ENCODE data around the gene ABAT. TPM values are rescaled to one million over a fixed set of nuclear protein-coding genes. Genes with fewer than 3 reads are reported as not detected.

ABAT gene
- total RNA-seq, 1 experiment from 2014 or later: 4.7 TPM

DNA sequence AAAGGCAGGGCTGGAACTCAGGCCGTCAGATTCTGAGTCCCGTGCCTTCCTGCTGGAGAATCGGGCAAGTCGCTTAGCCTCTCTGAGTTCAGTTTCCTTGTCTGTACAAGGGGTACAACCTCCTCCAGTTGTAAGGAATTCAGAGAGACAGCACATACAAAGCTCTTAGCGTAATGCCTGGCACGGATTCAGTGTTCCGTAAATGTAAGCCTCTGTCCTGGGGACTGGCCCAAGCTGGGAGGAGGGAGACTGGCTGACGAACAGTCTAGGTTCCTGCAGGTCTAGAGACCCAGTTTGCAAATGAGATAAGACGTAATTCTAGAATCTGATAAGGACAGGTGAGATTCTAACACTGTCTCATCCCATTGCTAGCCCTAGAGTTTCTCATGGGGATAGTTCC lies 43.0 kb upstream of the ABAT start:
- no peak for DNase-seq (ENCODE audit: low read depth, low spot score)
- ChIA-PET POLR2A (no interaction called here), CTCF (no interaction called here), RAD21 (ENCODE audit: low non-redundant PET in 1 of 2, low total read pairs in 2 of 2, uncharacterized antibody in 2 of 2, unreplicated experiment in 2 of 2) (no interaction called here)
- peaks cover 8% of the 10 kb centered on the region; the same call in 1 of the 2 replicates for H3K79me2 ChIP-seq (ENCODE audit: insufficient read depth, low read length)
- no peak overlapping the region for H3K4me3 ChIP-seq (replicated peaks in 1 of 2; ENCODE audit: low read depth in 1 of 2, low read length in 2 of 2)
- no peaks in the 10 kb centered on the region for H3K27me3 ChIP-seq (ENCODE audit: insufficient read depth, low read length)
- ATAC-seq: no peak
- H4K20me1 ChIP-seq (ENCODE audit: insufficient read depth): no peaks in the 10 kb centered on the region
- H3K4me1 ChIP-seq (ENCODE audit: control insufficient read depth in 1 of 2, insufficient read depth in 2 of 2, low read length in 2 of 2): no peaks in the 10 kb centered on the region
- no peak overlapping the region for H2AFZ ChIP-seq (ENCODE audit: low read depth, low read length, poor library complexity, severe bottlenecking)
- no TSS peak for BruUV-seq (replicated peaks)
- TF ChIP-seq ZFX (IDR thresholded peaks at IDR 0.05) (no peak), FOSL1 (IDR thresholded peaks at IDR 0.05; ENCODE audit: low read depth) (no peak), ZNF274 (IDR thresholded peaks at IDR 0.05; ENCODE audit: low read depth, low read length) (no peak), TCF7L2 (IDR thresholded peaks at IDR 0.05; ENCODE audit: borderline replicate concordance, extremely low read depth, insufficient read depth, insufficient read length) (no peak)
- TF ChIP-seq, protein P1, sequence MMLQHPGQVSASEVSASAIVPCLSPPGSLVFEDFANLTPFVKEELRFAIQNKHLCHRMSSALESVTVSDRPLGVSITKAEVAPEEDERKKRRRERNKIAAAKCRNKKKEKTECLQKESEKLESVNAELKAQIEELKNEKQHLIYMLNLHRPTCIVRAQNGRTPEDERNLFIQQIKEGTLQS (IDR thresholded peaks at IDR 0.05): no peak
- H3K9me3 ChIP-seq (ENCODE audit: control insufficient read depth in 1 of 2, insufficient read depth in 1 of 2, low read depth in 1 of 2, low read length in 2 of 2): no peaks in the 10 kb centered on the region
- intact Hi-C loops (cut with micrococcal nuclease): no loop called here
- H3K9me2 ChIP-seq (ENCODE audit: insufficient read depth): no peaks in the 10 kb centered on the region
- H3K36me3 ChIP-seq (ENCODE audit: control insufficient read depth in 1 of 2, insufficient read depth in 2 of 2, low read length in 2 of 2): peaks cover 41 to 48% of the 10 kb centered on the region in 2 experiments; a peak in 3 of 4 replicates
- H3K27ac ChIP-seq (ENCODE audit: low read depth, low read length): no peak overlapping the region
- no peak overlapping the region for H3K4me2 ChIP-seq (ENCODE audit: low read length)
- no peak overlapping the region for H3K9ac ChIP-seq (ENCODE audit: low read length)

GRCh38 chr16:8631818-8632465 lies 42.5 kb upstream of the ABAT start:
- ChIA-PET POLR2A (no interaction called here), RAD21 (ENCODE audit: low non-redundant PET in 1 of 2, low total read pairs in 2 of 2, uncharacterized antibody in 2 of 2, unreplicated experiment in 2 of 2) (no interaction called here)
- BruUV-seq (replicated peaks): no TSS peak

More at GRCh38 chr16:8631818-8632465, 42.5 kb upstream of the ABAT start:
- TF ChIP-seq RAD21 (IDR thresholded peaks at IDR 0.05; ENCODE audit: low read depth): no peak
- TF ChIP-seq CBX3 (IDR thresholded peaks at IDR 0.05; ENCODE audit: low read depth): no peak
- no peak for TF ChIP-seq JUND (IDR thresholded peaks at IDR 0.05)
- TF ChIP-seq, protein P2, sequence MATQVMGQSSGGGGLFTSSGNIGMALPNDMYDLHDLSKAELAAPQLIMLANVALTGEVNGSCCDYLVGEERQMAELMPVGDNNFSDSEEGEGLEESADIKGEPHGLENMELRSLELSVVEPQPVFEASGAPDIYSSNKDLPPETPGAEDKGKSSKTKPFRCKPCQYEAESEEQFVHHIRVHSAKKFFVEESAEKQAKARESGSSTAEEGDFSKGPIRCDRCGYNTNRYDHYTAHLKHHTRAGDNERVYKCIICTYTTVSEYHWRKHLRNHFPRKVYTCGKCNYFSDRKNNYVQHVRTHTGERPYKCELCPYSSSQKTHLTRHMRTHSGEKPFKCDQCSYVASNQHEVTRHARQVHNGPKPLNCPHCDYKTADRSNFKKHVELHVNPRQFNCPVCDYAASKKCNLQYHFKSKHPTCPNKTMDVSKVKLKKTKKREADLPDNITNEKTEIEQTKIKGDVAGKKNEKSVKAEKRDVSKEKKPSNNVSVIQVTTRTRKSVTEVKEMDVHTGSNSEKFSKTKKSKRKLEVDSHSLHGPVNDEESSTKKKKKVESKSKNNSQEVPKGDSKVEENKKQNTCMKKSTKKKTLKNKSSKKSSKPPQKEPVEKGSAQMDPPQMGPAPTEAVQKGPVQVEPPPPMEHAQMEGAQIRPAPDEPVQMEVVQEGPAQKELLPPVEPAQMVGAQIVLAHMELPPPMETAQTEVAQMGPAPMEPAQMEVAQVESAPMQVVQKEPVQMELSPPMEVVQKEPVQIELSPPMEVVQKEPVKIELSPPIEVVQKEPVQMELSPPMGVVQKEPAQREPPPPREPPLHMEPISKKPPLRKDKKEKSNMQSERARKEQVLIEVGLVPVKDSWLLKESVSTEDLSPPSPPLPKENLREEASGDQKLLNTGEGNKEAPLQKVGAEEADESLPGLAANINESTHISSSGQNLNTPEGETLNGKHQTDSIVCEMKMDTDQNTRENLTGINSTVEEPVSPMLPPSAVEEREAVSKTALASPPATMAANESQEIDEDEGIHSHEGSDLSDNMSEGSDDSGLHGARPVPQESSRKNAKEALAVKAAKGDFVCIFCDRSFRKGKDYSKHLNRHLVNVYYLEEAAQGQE (IDR thresholded peaks at IDR 0.05; ENCODE audit: low read depth): no peak
- TF ChIP-seq CEBPB (IDR thresholded peaks at IDR 0.05; ENCODE audit: low read depth): no peak
- TF ChIP-seq EZH2 (IDR thresholded peaks at IDR 0.05): no peak
- no peak for TF ChIP-seq TCF7L2 (IDR thresholded peaks at IDR 0.05; ENCODE audit: borderline replicate concordance, extremely low read depth, insufficient read depth, insufficient read length)
- TF ChIP-seq, protein P1 (IDR thresholded peaks at IDR 0.05): no peak
- TF ChIP-seq, protein P3, sequence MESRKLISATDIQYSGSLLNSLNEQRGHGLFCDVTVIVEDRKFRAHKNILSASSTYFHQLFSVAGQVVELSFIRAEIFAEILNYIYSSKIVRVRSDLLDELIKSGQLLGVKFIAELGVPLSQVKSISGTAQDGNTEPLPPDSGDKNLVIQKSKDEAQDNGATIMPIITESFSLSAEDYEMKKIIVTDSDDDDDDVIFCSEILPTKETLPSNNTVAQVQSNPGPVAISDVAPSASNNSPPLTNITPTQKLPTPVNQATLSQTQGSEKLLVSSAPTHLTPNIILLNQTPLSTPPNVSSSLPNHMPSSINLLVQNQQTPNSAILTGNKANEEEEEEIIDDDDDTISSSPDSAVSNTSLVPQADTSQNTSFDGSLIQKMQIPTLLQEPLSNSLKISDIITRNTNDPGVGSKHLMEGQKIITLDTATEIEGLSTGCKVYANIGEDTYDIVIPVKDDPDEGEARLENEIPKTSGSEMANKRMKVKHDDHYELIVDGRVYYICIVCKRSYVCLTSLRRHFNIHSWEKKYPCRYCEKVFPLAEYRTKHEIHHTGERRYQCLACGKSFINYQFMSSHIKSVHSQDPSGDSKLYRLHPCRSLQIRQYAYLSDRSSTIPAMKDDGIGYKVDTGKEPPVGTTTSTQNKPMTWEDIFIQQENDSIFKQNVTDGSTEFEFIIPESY (IDR thresholded peaks at IDR 0.05; ENCODE audit: extremely low read depth, insufficient replicate concordance, low read length): no peak
- TF ChIP-seq MAX (IDR thresholded peaks at IDR 0.05): no peak
- no peak overlapping the region for H3K4me2 ChIP-seq (ENCODE audit: low read length)
- H2AFZ ChIP-seq (ENCODE audit: low read depth, low read length, poor library complexity, severe bottlenecking): no peak overlapping the region
- H3K9me3 ChIP-seq (ENCODE audit: control insufficient read depth in 1 of 2, insufficient read depth in 1 of 2, low read depth in 1 of 2, low read length in 2 of 2): no peaks in the 10 kb centered on the region
- no peaks in the 10 kb centered on the region for H3K27me3 ChIP-seq (ENCODE audit: insufficient read depth, low read length)
- CTCF ChIA-PET: no interaction called here
- DNase-seq (ENCODE audit: low read depth, low spot score): no peak
- no peak overlapping the region for H3K4me3 ChIP-seq (replicated peaks in 1 of 2; ENCODE audit: low read depth in 1 of 2, low read length in 2 of 2)
- no peak for ATAC-seq
- no peaks in the 10 kb centered on the region for H4K20me1 ChIP-seq (ENCODE audit: insufficient read depth)
- no peak overlapping the region for H3K9ac ChIP-seq (ENCODE audit: low read length)
- peaks cover 41 to 52% of the 10 kb centered on the region in 2 experiments; a peak in 3 of 4 replicates for H3K36me3 ChIP-seq (ENCODE audit: control insufficient read depth in 1 of 2, insufficient read depth in 2 of 2, low read length in 2 of 2)
- intact Hi-C loops (cut with micrococcal nuclease): no loop called here
- peaks cover 8% of the 10 kb centered on the region; the same call in 1 of the 2 replicates for H3K79me2 ChIP-seq (ENCODE audit: insufficient read depth, low read length)
- no peaks in the 10 kb centered on the region for H3K4me1 ChIP-seq (ENCODE audit: control insufficient read depth in 1 of 2, insufficient read depth in 2 of 2, low read length in 2 of 2)
- H3K9me2 ChIP-seq (ENCODE audit: insufficient read depth): no peaks in the 10 kb centered on the region
- no peak overlapping the region for H3K27ac ChIP-seq (ENCODE audit: low read depth, low read length)
